Brain microvascular endothelial cell (primary cell): ENCODE measurements around the gene MT1X.

Source experiments
- DNase-seq: peaks from one replicate; pipeline ENCODE4 v3.0.0-alpha.2; 2020
- H3K27ac ChIP-seq: fragments of 250-450 bp; sonication (Bioruptor Pico); 2 replicates; pipeline ENCODE4 v1.5.1; 2020; ENCODE audit warnings: mild to moderate bottlenecking, moderate library complexity
- H3K27me3 ChIP-seq: fragments of 250-450 bp; sonication (Bioruptor Pico); replicated peaks from 2 replicates; pipeline ENCODE4 v1.5.1; 2020; ENCODE audit warnings: mild to moderate bottlenecking
- H3K36me3 ChIP-seq: fragments of 250-450 bp; sonication (Bioruptor Pico); replicated peaks from 2 replicates; pipeline ENCODE4 v1.5.1; 2020; ENCODE audit warnings: mild to moderate bottlenecking
- H3K4me3 ChIP-seq: 2 replicates; pipeline ENCODE4 v1.5.1; 2011; ENCODE audit warnings: low read depth, mild to moderate bottlenecking, control low read depth, low read length, moderate library complexity
- CTCF ChIP-seq: IDR thresholded peaks from 2 replicates; pipeline ENCODE4 v1.5.1; 2011; ENCODE audit warnings: low read depth, mild to moderate bottlenecking, moderate library complexity, low read length, control low read depth, inconsistent platforms; ENCODE audit errors: missing control alignments
- in situ Hi-C: cut with HindIII; loops from 2 replicates; pipeline ENCODE4 v1.10.0; 2017; ENCODE audit warnings: low sequenced_read_pairs, low pct_ligation_motif_present

Gene MT1X

GRCh38 chr16:56643080-56643778 is 39.0 kb upstream of the MT1X start:
- DNase-seq, result no peak
- Histone ChIP-seq H3K27ac (no peak overlapping the region), H3K36me3 (no peaks in the 10 kb centered on the region), H3K4me3 (peak overlapping the region; percentile 35), H3K27me3 (peaks cover 18% of the 10 kb centered on the region)
- in situ Hi-C loops, result no loop called here
- peak; percentile 42 for TF ChIP-seq CTCF

- in situ Hi-C loops, result no loop called here
- no peaks in the 10 kb centered on the region for H3K36me3 ChIP-seq
- TF ChIP-seq CTCF, result no peak
- peaks cover 21% of the 10 kb centered on the region for H3K27me3 ChIP-seq
- no peak overlapping the region for H3K27ac ChIP-seq
- no peak for DNase-seq
- no peak overlapping the region for H3K4me3 ChIP-seq
These were observed 38.4 kb upstream of the MT1X start for GRCh38 chr16:56643833-56644232.

GRCh38 chr16:56645311-56645710 is 37.0 kb upstream of the MT1X start:
- DNase-seq, result no peak
- TF ChIP-seq CTCF, result no peak
- Histone ChIP-seq H3K27ac (no peak overlapping the region), H3K36me3 (no peaks in the 10 kb centered on the region), H3K4me3 (no peak overlapping the region), H3K27me3 (peaks cover 21% of the 10 kb centered on the region)
- in situ Hi-C loops, result no loop called here

- Histone ChIP-seq H3K27me3 (peaks cover 21% of the 10 kb centered on the region), H3K27ac (no peak overlapping the region), H3K4me3 (no peak overlapping the region), H3K36me3 (no peaks in the 10 kb centered on the region)
- in situ Hi-C loops, result no loop called here
- no peak for DNase-seq
- no peak for TF ChIP-seq CTCF
These were observed 36.4 kb upstream of the MT1X start for GRCh38 chr16:56645838-56646237.

- no peaks in the 10 kb centered on the region for H3K36me3 ChIP-seq
- no peak for DNase-seq
- TF ChIP-seq CTCF, result no peak
- no peak overlapping the region for H3K4me3 ChIP-seq
- H3K27ac ChIP-seq, result no peak overlapping the region
- in situ Hi-C loops, result no loop called here
- peaks cover 26% of the 10 kb centered on the region for H3K27me3 ChIP-seq
These were observed 34.4 kb upstream of the MT1X start for GRCh38 chr16:56647641-56648431.
